Measurements from ENCODE around the gene GEMIN2. TPM values are rescaled to one million over a fixed set of nuclear protein-coding genes. Genes with fewer than 3 reads are reported as not detected.

The GEMIN2 gene
- total and polyA plus RNA-seq, 2 donors (not counting 3 experiments of a cell fraction or from before 2014, with no cell fraction given) = 14.3 to 19.5 TPM

DNA sequence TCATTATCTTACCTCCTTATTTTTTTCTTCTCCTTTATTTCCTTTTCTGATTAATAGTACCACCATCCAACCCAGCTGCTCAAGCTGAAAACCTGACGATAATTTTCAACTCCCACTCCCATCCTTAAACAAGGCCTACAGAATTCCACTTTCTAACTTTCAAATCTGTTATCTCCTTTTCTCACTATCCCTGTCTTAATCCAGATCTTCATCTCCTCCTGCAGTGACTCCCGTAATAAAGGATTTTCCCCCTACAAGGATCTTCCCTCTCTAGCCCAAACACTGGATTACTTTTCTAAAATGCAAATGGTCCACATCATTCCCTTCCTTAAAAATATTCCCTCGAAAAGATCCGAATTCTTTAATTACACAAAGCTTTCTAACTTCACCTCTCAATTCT lies 54.5 kb downstream of the GEMIN2 start:
- CTCF ChIA-PET = no interaction called here
- Histone ChIP-seq H3K27me3 (ENCODE audit: control insufficient read depth in 2 of 2, insufficient read depth in 2 of 2, low read length in 2 of 2) (no peaks in the 10 kb centered on the region), H3K9me1 (replicated peaks; ENCODE audit: control insufficient read depth, extremely low read depth, insufficient read depth, low read length) (no peaks in the 10 kb centered on the region), H2AFZ (ENCODE audit: low read depth, low read length) (no peak overlapping the region), H3K4me2 (ENCODE audit: insufficient read depth, low read length) (peak overlapping the region; percentile 88), H3K27ac (ENCODE audit: insufficient read depth, low read depth, low read length) (no peak overlapping the region), H3K4me1 (ENCODE audit: control insufficient read depth, extremely low read depth, insufficient read depth, low read length) (peaks cover 18% of the 10 kb centered on the region), H3K9me3 (replicated peaks; ENCODE audit: control insufficient read depth, insufficient read depth, low read length) (no peaks in the 10 kb centered on the region), H3K79me2 (ENCODE audit: control insufficient read depth, insufficient read depth, low read length) (peaks cover 43% of the 10 kb centered on the region), H3K36me3 (ENCODE audit: control insufficient read depth in 2 of 2, extremely low read depth in 1 of 2, insufficient read depth in 2 of 2, low read length in 2 of 2) (peaks cover 0 to 2% of the 10 kb centered on the region in 2 experiments), H4K20me1 (replicated peaks; ENCODE audit: control insufficient read depth, extremely low read depth, insufficient read depth, low read length) (no peaks in the 10 kb centered on the region), H3K4me3 (replicated peaks in 1 of 3; ENCODE audit: insufficient read depth in 1 of 3, low read depth in 1 of 3, low read length in 3 of 3) (peak overlapping the region in 1 of 3 experiments; percentile 89), H3K9ac (replicated peaks; ENCODE audit: extremely low read depth, insufficient read depth, low read length) (peak overlapping the region; percentile 90)
- intact Hi-C loops (cut with micrococcal nuclease) = no loop called here
- DNase-seq (ENCODE audit: low read depth, low spot score) = no peak
- POLR2A ChIA-PET = no interaction called here
- no peak for FAIRE-seq
- dilution Hi-C loops (cut with MboI; ENCODE audit: extremely low pct_ligation_motif_present, low sequenced_read_pairs) = no loop called here
- no TSS peak for BruUV-seq (replicated peaks)
- TF ChIP-seq JUN (IDR thresholded peaks at IDR 0.05; ENCODE audit: borderline replicate concordance, insufficient read depth, insufficient read length, low read depth) (no peak), POLR2AphosphoS5 (IDR thresholded peaks at IDR 0.05; ENCODE audit: insufficient read depth, low read depth, low read length) (no peak), MAX (IDR thresholded peaks at IDR 0.05; ENCODE audit: insufficient read depth, insufficient read length) (no peak), FOS (IDR thresholded peaks at IDR 0.05; ENCODE audit: borderline replicate concordance, insufficient read depth, low read length) (no peak), GATA2 (IDR thresholded peaks at IDR 0.05; ENCODE audit: insufficient read depth, insufficient read length, low read depth, low read length) (no peak), POLR2A (IDR thresholded peaks at IDR 0.05; ENCODE audit: low read depth, low read length) (no peak), MYC (IDR thresholded peaks at IDR 0.05; ENCODE audit: low read depth, low read length) (no peak), EZH2 (IDR thresholded peaks at IDR 0.05; ENCODE audit: borderline replicate concordance, low read depth, low read length, severe bottlenecking) (no peak), CTCF (IDR thresholded peaks at IDR 0.05; ENCODE audit: extremely low read depth in 1 of 2, insufficient read depth in 1 of 2, low read depth in 1 of 2, low read length in 2 of 2) (no peak)

Measured in endothelial cell of umbilical vein (primary cell).